IMR-90 (cell line): Measurements from ENCODE around the gene REXO5. TPM values are rescaled to one million over a fixed set of nuclear protein-coding genes. Genes with fewer than 3 reads are reported as not detected.

Source experiments
- ATAC-seq: fragments of 200-7000 bp; cut with Tn5 transposase; 2 replicates; pipeline ENCODE4 v1.9.1; 2020; ENCODE audit warnings: low read depth, mild to moderate bottlenecking, moderate library complexity
- BruUV-seq: library from RNA; stranded (reverse); fragments of 400-500 nt; replicated peaks from 2 replicates; lab custom pipeline; 2021; lab: Mats Ljungman, UMichigan
- CTCF ChIA-PET: fragments of 300-600 bp; formaldehyde crosslinking; extraction: SDS; loops from one replicate; lab custom pipeline; 2021; ENCODE audit warnings: antibody characterized with exemption; lab: Yijun Ruan, JAX
- POLR2A ChIA-PET: fragments of 300-600 bp; sonication (Branson Sonifier 250); formaldehyde crosslinking; loops from one replicate; lab custom pipeline; 2022; ENCODE audit warnings: antibody characterized with exemption; ENCODE audit not compliant: unreplicated experiment; lab: Charles Lee
- DNase-seq: peaks from one replicate; pipeline ENCODE4 v3.0.0; 2013
- H2AFZ ChIP-seq: replicated peaks from 2 replicates; pipeline ENCODE3; 2013; ENCODE audit warnings: low read length, mild to moderate bottlenecking; ENCODE audit not compliant: poor library complexity
- H2AK5ac ChIP-seq: 2 replicates; pipeline ENCODE4 v1.6.1; 2013; ENCODE audit warnings: low read depth, low read length, inconsistent platforms
- H2AK9ac ChIP-seq: replicated peaks from 2 replicates; pipeline ENCODE3; 2013; ENCODE audit warnings: mild to moderate bottlenecking, low read depth, low read length, moderate library complexity; ENCODE audit not compliant: poor library complexity
- H2BK120ac ChIP-seq: 2 replicates; pipeline ENCODE4 v1.6.1; 2013; ENCODE audit warnings: low read depth, low read length, inconsistent platforms
- H2BK15ac ChIP-seq: 3 replicates; pipeline ENCODE4 v1.6.1; 2013; ENCODE audit warnings: low read depth, low read length, inconsistent platforms
- H2BK20ac ChIP-seq: 2 replicates; pipeline ENCODE4 v1.6.1; 2013; ENCODE audit warnings: low read depth, mild to moderate bottlenecking, inconsistent platforms, low read length, moderate library complexity
- H2BK5ac ChIP-seq: 2 replicates; pipeline ENCODE4 v1.6.1; 2013; ENCODE audit warnings: mild to moderate bottlenecking, low read depth, low read length, inconsistent platforms; ENCODE audit not compliant: poor library complexity, severe bottlenecking
- H3K14ac ChIP-seq: replicated peaks from 2 replicates; pipeline ENCODE4 v1.6.1; 2013; ENCODE audit warnings: low read depth, low read length, inconsistent platforms
- H3K18ac ChIP-seq: 2 replicates; pipeline ENCODE4 v1.6.1; 2013; ENCODE audit warnings: low read depth, low read length, control low read depth
- H3K23ac ChIP-seq: 2 replicates; pipeline ENCODE4 v1.6.1; 2013; ENCODE audit warnings: low read depth, low read length, inconsistent platforms
- H3K27ac ChIP-seq: 2 replicates; pipeline ENCODE4 v1.5.1; 2013; ENCODE audit warnings: mild to moderate bottlenecking, control low read depth, low read length; ENCODE audit not compliant: insufficient read depth
- H3K27me3 ChIP-seq: 2 replicates; pipeline ENCODE4 v1.6.1; 2013; ENCODE audit warnings: low read length; ENCODE audit not compliant: control insufficient read depth, insufficient read depth
- H3K36me3 ChIP-seq: 2 replicates; pipeline ENCODE4 v1.6.1; 2013; ENCODE audit warnings: low read length, mixed read lengths; ENCODE audit not compliant: control insufficient read depth, insufficient read depth
- H3K4ac ChIP-seq: 2 replicates; pipeline ENCODE4 v1.6.1; 2013; ENCODE audit warnings: low read depth, low read length, inconsistent platforms
- H3K4me1 ChIP-seq: 2 replicates; pipeline ENCODE4 v1.6.1; 2013; ENCODE audit warnings: low read length, mixed read lengths; ENCODE audit not compliant: control insufficient read depth, insufficient read depth
- H3K4me2 ChIP-seq: 2 replicates; pipeline ENCODE4 v1.6.1; 2013; ENCODE audit warnings: low read depth, mild to moderate bottlenecking, control low read depth, low read length, moderate library complexity
- H3K4me3 ChIP-seq: 2 replicates; pipeline ENCODE4 v1.5.1; 2013; ENCODE audit warnings: low read depth, mild to moderate bottlenecking, control low read depth, low read length, moderate library complexity; ENCODE audit not compliant: insufficient read depth
- H3K56ac ChIP-seq: 2 replicates; pipeline ENCODE4 v1.6.1; 2013; ENCODE audit warnings: low read length, inconsistent platforms; ENCODE audit not compliant: insufficient read depth; ENCODE audit errors: extremely low read depth
- H3K79me1 ChIP-seq, 2 experiments: 2 replicates each; pipeline ENCODE4 v1.6.1; 2013; ENCODE audit warnings: low read length in 2 of 2, inconsistent platforms in 1 of 2, low read depth in 1 of 2
- H3K9ac ChIP-seq: 2 replicates; pipeline ENCODE4 v1.6.1; 2013; ENCODE audit warnings: low read depth, low read length, control low read depth
- H3K9me1 ChIP-seq: 2 replicates; pipeline ENCODE4 v1.6.1; 2013; ENCODE audit warnings: low read length, inconsistent platforms; ENCODE audit not compliant: insufficient read depth
- H3K9me3 ChIP-seq: 2 replicates; pipeline ENCODE4 v1.6.1; 2013; ENCODE audit warnings: low read length; ENCODE audit not compliant: control insufficient read depth, insufficient read depth
- H4K20me1 ChIP-seq: 2 replicates; pipeline ENCODE4 v1.6.1; 2013; ENCODE audit warnings: low read length, inconsistent platforms; ENCODE audit not compliant: insufficient read depth
- H4K5ac ChIP-seq: 2 replicates; pipeline ENCODE4 v1.6.1; 2013; ENCODE audit warnings: mild to moderate bottlenecking, low read depth, low read length, control low read depth
- H4K8ac ChIP-seq, 2 experiments: 2 replicates each; pipeline ENCODE4 v1.6.1; 2013; ENCODE audit warnings: low read depth in 2 of 2, low read length in 2 of 2, control low read depth in 1 of 2, inconsistent platforms in 1 of 2
- H4K91ac ChIP-seq: 2 replicates; pipeline ENCODE4 v1.6.1; 2013; ENCODE audit warnings: low read depth, low read length, inconsistent platforms; ENCODE audit not compliant: insufficient read depth
- BHLHE40 ChIP-seq: fragments of 150-350 bp; IDR thresholded peaks from 2 replicates; pipeline ENCODE4 v1.6.1; 2016; ENCODE audit warnings: mild to moderate bottlenecking, low read depth, low read length
- CEBPB ChIP-seq: IDR thresholded peaks from 2 replicates; pipeline ENCODE4 v1.6.1; 2012; ENCODE audit warnings: low read depth, low read length, improper control_type of control experiment
- CTCF ChIP-seq: conservative IDR thresholded peaks from 2 replicates; pipeline ENCODE4 v1.5.1; 2012; ENCODE audit warnings: mild to moderate bottlenecking, low read depth, low read length, improper control_type of control experiment
- ELK1 ChIP-seq: fragments of 150-350 bp; IDR thresholded peaks from 2 replicates; pipeline ENCODE4 v1.6.1; 2016; ENCODE audit warnings: low read depth, mild to moderate bottlenecking, low read length, moderate library complexity, borderline replicate concordance
- FOS ChIP-seq: fragments of 150-350 bp; IDR thresholded peaks from 2 replicates; pipeline ENCODE4 v1.6.1; 2016; ENCODE audit warnings: low read depth, low read length
- MAFK ChIP-seq: IDR thresholded peaks from 2 replicates; pipeline ENCODE4 v1.6.1; 2012; ENCODE audit warnings: low read depth, low read length, improper control_type of control experiment
- MAZ ChIP-seq: IDR thresholded peaks from 2 replicates; pipeline ENCODE4 v1.6.1; 2012; ENCODE audit warnings: low read depth, mild to moderate bottlenecking, low read length, improper control_type of control experiment, moderate library complexity, borderline replicate concordance
- MXI1 ChIP-seq: IDR thresholded peaks from 2 replicates; pipeline ENCODE4 v1.6.1; 2012; ENCODE audit warnings: low read depth, mild to moderate bottlenecking, low read length, moderate library complexity, borderline replicate concordance
- NFE2L2 ChIP-seq: fragments of 150-350 bp; IDR thresholded peaks from 2 replicates; pipeline ENCODE4 v1.6.1; 2016; ENCODE audit warnings: low read depth, mild to moderate bottlenecking, low read length
- RAD21 ChIP-seq: IDR thresholded peaks from 2 replicates; pipeline ENCODE4 v1.6.1; 2012; ENCODE audit warnings: low read length, improper control_type of control experiment
- RCOR1 ChIP-seq: IDR thresholded peaks from 2 replicates; pipeline ENCODE4 v1.6.1; 2012; ENCODE audit warnings: mild to moderate bottlenecking, low read length, improper control_type of control experiment; ENCODE audit not compliant: insufficient replicate concordance
- RFX5 ChIP-seq: IDR thresholded peaks from 2 replicates; pipeline ENCODE4 v1.8.0; 2012; ENCODE audit warnings: low read depth, mild to moderate bottlenecking, low read length, moderate library complexity
- SMC3 ChIP-seq: fragments of 150-350 bp; IDR thresholded peaks from 2 replicates; pipeline ENCODE4 v1.6.1; 2016; ENCODE audit warnings: low read depth, mild to moderate bottlenecking, antibody characterized with exemption, low read length, moderate library complexity
- USF2 ChIP-seq: fragments of 150-350 bp; IDR thresholded peaks from 2 replicates; pipeline ENCODE4 v1.6.1; 2017; ENCODE audit warnings: mild to moderate bottlenecking, antibody characterized with exemption, low read length, low read depth
- WGBS, 2 experiments: methylation state at CpG; one replicate each; pipeline versions ENCODE4 v1.1.5 to v1.1.7; 2013; ENCODE audit warnings: missing lambda C conversion rate in 2 of 2; ENCODE audit not compliant: insufficient read length in 1 of 2; ENCODE audit errors: extremely low coverage in 2 of 2; 5-methylcytosine and 5-hydroxymethylcytosine counted together
- dilution Hi-C: fragments of 300-500 bp; cut with HindIII; formaldehyde crosslinking; loops from one replicate; pipeline ENCODE4 v1.14.3; 2018; ENCODE audit warnings: low sequenced_read_pairs; ENCODE audit not compliant: unreplicated experiment
- in situ Hi-C: fragments of 300-500 bp; cut with MboI; formaldehyde crosslinking; loops from 3 replicates; pipeline ENCODE4 v1.14.3; 2019; ENCODE audit warnings: low sequenced_read_pairs, inconsistent platforms, mixed read lengths
- intact Hi-C: fragments of 100-400 bp; cut with micrococcal nuclease; formaldehyde crosslinking; loops from 2 replicates; pipeline ENCODE4 v1.10.0; 2022
- polyA plus RNA-seq, 3 experiments: library from polyadenylated mRNA; depleted of rRNA; stranded (reverse); fragments of >200 nt; gene quantifications; 2 replicates each; pipeline ENCODE4 v1.2.3, GENCODE V29; 2012; ENCODE audit warnings: low replicate concordance in 1 of 3
- total RNA-seq: library from RNA; depleted of rRNA; stranded (reverse); fragments of >200 nt; gene quantifications from 2 replicates; pipeline ENCODE4 v1.2.3, GENCODE V29; 2012

Gene REXO5
- total and polyA plus RNA-seq, 2 of the 4 experiments (the other 2 are of a cell fraction) = 3.7 to 7.0 TPM

- no peak overlapping the region for H2BK15ac ChIP-seq
- ChIA-PET CTCF (interaction anchor here (0.5 kb wide), 1 partner anchor 87 kb away, joined by 4 read pairs; no protein-coding TSS in a partner anchor), POLR2A (no interaction called here)
- no peak overlapping the region for H3K18ac ChIP-seq
- H3K9me1 ChIP-seq = peaks cover 33% of the 10 kb centered on the region
- H3K4me2 ChIP-seq = no peak overlapping the region
- H4K20me1 ChIP-seq = peaks cover 51% of the 10 kb centered on the region
- H3K56ac ChIP-seq = no peak overlapping the region
- ATAC-seq (no peak), DNase-seq (no peak)
- H3K27me3 ChIP-seq = no peaks in the 10 kb centered on the region
- in situ Hi-C loops (no loop called here), intact Hi-C loops (no loop called here), dilution Hi-C loops (no loop called here)
- H3K14ac ChIP-seq = no peak overlapping the region
- no peak overlapping the region for H3K9ac ChIP-seq
- H2AK9ac ChIP-seq = no peak overlapping the region
- no peak overlapping the region for H3K23ac ChIP-seq
- H2AFZ ChIP-seq = no peak overlapping the region
- no peak overlapping the region for H4K5ac ChIP-seq
- H3K4me3 ChIP-seq = no peak overlapping the region
- H3K27ac ChIP-seq = no peak overlapping the region
- WGBS, 2 experiments = 80% methylated on average over 2 of the region's 9 CpGs; no CpG with 5 or more reads in 1 of the 2 experiments
- H2BK120ac ChIP-seq = no peak overlapping the region
- no peak overlapping the region for H2AK5ac ChIP-seq
- H2BK20ac ChIP-seq = no peak overlapping the region
- no peaks in the 10 kb centered on the region for H3K9me3 ChIP-seq
- peaks cover 42 to 87% of the 10 kb centered on the region in 2 experiments for H3K79me1 ChIP-seq
- no peak overlapping the region for H4K8ac ChIP-seq
- H3K36me3 ChIP-seq = no peaks in the 10 kb centered on the region
- H3K4ac ChIP-seq = no peak overlapping the region
- peaks cover 11% of the 10 kb centered on the region for H3K4me1 ChIP-seq
- no peak overlapping the region for H2BK5ac ChIP-seq
- H4K91ac ChIP-seq = no peak overlapping the region
- BruUV-seq = no TSS peak
- no peak for TF ChIP-seq CEBPB
- no peak for TF ChIP-seq RAD21
- TF ChIP-seq FOS = no peak
- no peak for TF ChIP-seq MAFK
- no peak for TF ChIP-seq BHLHE40
- no peak for TF ChIP-seq CTCF
- no peak for TF ChIP-seq SMC3
- TF ChIP-seq MXI1 = no peak
- TF ChIP-seq MAZ = no peak
- TF ChIP-seq RFX5 = no peak
- no peak for TF ChIP-seq RCOR1
- TF ChIP-seq USF2 = no peak
- no peak for TF ChIP-seq ELK1
- no peak for TF ChIP-seq NFE2L2
These were observed 65.9 kb downstream of the REXO5 start for GRCh38 chr16:20871941-20872815.
